Stomach (tissue), 4 donors: ENCODE data around the gene EIPR1.

ENCODE experiments used
- EP300 ChIP-seq: sonication (generic); formaldehyde crosslinking; IDR thresholded peaks from one replicate; pipeline ENCODE4 v1.6.1; 2017; ENCODE audit warnings: antibody characterized with exemption
- POLR2AphosphoS5 ChIP-seq, 3 donors: sonication (generic); formaldehyde crosslinking; IDR thresholded peaks; one replicate each; pipeline ENCODE4 v1.6.1; 2016; ENCODE audit warnings: antibody characterized with exemption in 3 of 3
- TF ChIP-seq, protein P1 (sequence below), 7 experiments: fragments of 450-650 bp in 4 of 7; fragments of 200-600 bp in 3 of 7; sonication (generic) in 3 of 7; IDR thresholded peaks; one replicate each; pipeline ENCODE4 v1.5.1; 2016 to 2019; ENCODE audit warnings: antibody characterized with exemption in 7 of 7, control low read depth in 2 of 7, mild to moderate bottlenecking in 1 of 7

- TF ChIP-seq, protein P1, sequence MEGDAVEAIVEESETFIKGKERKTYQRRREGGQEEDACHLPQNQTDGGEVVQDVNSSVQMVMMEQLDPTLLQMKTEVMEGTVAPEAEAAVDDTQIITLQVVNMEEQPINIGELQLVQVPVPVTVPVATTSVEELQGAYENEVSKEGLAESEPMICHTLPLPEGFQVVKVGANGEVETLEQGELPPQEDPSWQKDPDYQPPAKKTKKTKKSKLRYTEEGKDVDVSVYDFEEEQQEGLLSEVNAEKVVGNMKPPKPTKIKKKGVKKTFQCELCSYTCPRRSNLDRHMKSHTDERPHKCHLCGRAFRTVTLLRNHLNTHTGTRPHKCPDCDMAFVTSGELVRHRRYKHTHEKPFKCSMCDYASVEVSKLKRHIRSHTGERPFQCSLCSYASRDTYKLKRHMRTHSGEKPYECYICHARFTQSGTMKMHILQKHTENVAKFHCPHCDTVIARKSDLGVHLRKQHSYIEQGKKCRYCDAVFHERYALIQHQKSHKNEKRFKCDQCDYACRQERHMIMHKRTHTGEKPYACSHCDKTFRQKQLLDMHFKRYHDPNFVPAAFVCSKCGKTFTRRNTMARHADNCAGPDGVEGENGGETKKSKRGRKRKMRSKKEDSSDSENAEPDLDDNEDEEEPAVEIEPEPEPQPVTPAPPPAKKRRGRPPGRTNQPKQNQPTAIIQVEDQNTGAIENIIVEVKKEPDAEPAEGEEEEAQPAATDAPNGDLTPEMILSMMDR (IDR thresholded peaks at IDR 0.05) = no peak
- no peak for TF ChIP-seq EP300
- no peak for TF ChIP-seq POLR2AphosphoS5 (IDR thresholded peaks at IDR 0.05)
Measured at GRCh38 chr2:3301001-3301400, 76.6 kb downstream of the EIPR1 start.
